GM18511 (cell line): ENCODE measurements around the gene PRMT6.
A peak's percentile ranks its signal among the peaks of the same experiment; 100 is the strongest.
"Not testable (repeated sequence)": the region's sequence is repeated elsewhere in the genome, so short reads cannot be mapped to it uniquely, and the experiment has no call there.

Source experiments
- ATAC-seq: cut with Tn5 transposase; IDR thresholded peaks from one replicate; pipeline ENCODE4 v1.9.1; 2021; ENCODE audit warnings: mild to moderate bottlenecking, moderate library complexity; ENCODE audit not compliant: unreplicated experiment

Gene PRMT6

GRCh38 chr1:107056426-107057196 lies at the start of gene PRMT6:
TSS of gene PRMT6 (plus strand) at chr1:107056674. CDS start at chr1:107056716, 42 bp downstream.
- peak; percentile 92 for ATAC-seq

DNA sequence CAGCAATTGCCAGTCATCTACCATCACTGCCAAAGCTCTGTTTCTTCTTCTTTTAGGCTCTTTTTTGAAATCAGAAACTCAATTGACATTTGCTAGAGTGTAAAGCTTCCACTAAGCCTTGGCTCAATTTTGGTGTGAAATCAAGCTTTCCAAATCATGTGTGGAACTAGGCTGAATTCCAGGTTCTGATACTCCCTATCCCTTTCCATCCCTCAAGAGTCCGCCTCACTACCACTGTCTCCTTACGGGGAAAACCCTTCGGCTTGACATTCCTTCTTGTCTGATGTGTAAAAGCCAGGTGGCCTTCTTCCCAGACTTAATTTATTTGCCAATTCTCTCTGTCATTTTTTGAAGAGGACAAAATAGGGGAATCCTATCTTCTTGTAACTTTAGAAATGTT lies 47.2 kb upstream of the PRMT6 start:
- no peak for ATAC-seq

DNA sequence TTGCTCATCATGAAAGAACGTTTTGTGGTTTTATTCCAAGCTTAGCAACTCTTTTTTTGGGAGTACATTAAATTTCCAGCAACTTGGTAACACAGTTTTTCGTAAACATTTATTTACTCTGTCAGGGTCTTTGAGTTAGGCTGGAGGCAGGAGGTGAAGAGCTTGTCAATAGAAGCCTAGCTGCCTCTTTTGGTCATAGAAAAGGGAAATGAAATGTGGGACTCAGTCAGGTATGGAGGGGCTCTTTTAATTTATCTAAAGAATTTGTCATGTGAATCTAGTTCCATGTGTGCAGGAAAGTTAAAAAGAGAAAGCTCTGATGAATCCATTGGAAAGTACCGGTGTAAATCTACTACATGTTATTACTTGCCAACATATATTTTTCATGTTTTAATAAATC lies 45.9 kb upstream of the PRMT6 start:
- peak; percentile 65 for ATAC-seq

DNA sequence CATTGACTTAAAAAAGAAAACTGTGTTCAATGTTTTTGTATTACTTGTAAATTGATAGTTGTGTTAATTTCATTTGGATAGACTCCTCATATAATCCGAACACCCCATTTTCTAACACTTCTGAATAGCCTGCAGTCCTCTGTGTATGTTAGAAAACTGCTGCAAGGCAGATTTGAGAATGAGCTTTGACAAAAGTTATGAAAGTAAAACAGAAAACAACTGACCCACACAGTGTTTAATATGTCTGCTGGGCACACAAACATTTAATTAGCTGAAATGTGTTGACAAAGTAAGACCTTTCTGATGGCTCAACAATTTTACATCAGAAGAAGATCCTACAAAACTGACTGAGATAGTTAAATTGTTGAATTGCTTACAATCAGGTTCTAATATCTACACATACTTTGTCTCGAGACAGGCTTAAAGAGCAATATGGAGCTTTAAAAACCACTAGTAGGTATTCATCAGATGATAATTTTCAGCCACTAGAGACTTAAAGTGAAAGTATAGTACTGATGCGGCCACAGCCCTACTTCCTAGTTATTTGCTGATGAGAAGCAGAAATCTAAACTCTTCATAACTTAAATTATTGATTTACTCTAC lies 40.0 kb upstream of the PRMT6 start:
- peak; percentile 90 for ATAC-seq

DNA sequence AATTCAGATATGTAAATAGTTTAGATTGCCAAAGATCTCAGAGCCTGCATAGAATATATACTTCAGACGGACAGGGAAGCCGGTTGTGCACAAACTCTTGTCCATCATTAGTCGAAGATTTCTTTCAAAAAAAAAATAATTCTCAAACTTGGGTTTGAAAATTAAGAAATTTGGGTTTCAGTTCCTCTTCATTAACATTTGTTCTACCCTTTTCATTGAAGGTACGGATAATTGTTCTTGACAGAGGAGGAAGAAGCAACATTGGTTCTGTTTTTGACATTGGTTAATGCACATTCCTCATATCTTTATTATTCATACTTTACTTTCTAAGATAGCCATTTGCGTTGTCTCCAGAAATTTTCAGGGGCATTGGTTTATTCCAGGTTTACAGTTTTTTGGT lies 38.0 kb upstream of the PRMT6 start:
- ATAC-seq = no peak

DNA sequence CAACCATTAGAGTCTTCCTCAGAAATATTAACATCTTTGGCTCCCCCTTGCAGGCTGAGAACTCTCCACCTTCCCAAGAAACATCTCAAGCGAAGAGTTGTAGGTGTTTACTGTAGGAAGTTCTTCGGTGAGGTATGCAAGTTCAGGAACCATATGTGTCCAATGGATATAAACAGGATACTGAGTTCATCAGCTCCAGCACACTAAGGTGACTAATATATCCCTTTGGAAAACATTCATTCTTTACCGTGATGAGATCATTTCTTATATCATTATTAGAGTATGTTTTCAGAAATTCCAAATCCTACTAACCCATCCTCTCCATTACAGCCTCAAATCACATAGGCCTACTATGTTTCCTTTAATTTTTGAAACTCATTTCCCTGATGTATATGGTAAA lies 37.3 kb upstream of the PRMT6 start:
- no peak for ATAC-seq

GRCh38 chr1:107038874-107039273 lies 17.6 kb upstream of the PRMT6 start:
- ATAC-seq = not testable (repeated sequence)

DNA sequence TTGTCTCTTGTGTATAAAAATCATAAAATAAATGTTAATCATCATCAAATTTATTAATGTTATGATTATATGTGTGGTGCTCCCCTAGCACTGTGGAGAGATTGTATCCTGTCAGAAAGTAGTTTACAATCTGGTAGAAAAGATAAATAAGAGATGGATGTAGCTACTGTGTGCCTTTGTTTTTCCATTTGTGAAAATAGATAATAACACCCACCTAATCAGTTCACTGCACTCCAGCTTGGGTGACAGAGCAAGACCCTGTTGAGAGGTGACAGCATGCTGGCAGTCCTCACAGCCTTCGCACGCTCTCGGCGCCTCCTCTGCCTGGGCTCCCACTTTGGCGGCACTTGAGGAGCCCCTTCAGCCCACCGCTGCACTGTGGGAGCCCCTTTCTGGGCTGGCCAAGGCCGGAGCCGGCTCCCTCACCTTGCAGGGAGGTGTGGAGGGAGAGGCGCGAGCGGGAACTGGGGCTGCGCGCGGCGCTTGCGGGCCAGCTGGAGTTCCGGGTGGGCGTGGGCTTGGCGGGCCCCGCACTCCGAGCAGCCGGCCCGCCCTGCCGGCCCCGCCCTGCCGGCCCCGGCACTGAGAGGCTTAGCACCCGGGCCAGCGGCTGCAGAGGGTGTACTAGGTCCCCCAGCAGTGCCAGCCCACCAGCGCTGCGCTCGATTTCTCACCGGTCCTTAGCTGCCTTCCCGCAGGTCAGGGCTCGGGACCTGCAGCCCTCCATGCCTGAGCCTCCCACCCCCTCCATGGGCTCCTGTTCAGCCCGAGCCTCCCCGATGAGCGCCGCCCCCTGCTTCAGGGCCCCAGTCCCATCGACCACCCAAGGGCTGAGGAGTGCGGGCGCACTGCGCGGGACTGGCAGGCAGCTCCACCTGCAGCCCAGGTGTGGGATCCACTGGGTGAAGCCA lies 11.9 kb upstream of the PRMT6 start:
- ATAC-seq = not testable (repeated sequence)

DNA sequence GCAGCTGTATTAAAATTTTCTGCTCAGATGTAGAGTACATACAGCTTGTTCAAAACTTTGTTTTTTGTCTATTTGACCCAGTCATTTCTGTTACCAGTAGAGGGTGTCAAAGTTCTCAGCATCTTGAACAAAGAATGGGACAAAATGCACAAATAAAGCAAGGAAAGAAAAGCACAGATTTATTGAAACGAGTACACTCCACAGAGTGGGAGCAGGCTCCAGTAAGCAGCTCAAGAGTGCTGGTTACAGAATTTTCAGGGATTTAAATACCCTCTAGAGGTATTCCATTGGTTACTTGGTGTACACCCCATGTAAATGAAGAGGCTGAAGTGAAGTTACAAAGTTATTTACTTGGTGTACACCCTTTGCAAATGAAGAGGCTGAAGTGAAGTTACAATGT lies 8.9 kb upstream of the PRMT6 start:
- no peak for ATAC-seq

DNA sequence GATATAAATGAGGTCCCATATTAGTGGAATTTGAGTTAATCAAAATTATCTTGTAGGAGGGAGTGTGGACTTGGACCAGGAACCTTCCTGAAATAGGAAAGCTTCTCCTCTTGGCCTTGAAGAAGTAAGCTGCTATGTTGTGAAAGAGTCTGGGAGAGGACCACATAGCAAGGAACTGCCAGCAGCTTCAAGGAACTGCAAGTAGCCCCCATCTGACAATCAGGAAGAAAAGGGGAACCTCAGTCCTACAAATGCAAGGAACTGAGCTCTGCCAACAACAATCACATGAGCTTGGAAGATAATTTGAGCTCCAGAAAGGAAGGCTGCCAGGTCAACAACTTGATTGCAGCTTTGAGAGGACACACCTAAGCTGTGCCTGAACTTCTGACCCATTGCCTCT lies 8.2 kb upstream of the PRMT6 start:
- no peak for ATAC-seq

DNA sequence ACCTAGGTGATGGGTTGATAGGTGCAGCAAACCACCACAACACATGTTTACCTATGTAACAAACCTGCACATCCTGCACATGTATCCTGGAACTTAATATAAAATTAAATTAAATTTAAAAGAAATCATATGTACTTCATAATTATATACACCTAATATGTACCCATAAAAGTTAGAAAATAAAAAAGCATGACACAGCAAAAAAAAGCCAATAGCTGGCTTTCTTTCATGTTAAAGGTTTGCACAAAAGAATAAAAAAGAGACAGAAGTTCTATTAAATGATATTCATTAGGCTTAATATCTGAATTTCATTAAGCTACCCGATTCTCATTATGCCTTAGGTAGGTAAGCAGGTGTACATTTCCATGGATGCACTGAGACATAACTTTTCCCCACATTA lies 5.2 kb upstream of the PRMT6 start:
- no peak for ATAC-seq

GRCh38 chr1:107055919-107056425 lies 502 bp upstream of the PRMT6 start:
- ATAC-seq = not testable (repeated sequence)

DNA sequence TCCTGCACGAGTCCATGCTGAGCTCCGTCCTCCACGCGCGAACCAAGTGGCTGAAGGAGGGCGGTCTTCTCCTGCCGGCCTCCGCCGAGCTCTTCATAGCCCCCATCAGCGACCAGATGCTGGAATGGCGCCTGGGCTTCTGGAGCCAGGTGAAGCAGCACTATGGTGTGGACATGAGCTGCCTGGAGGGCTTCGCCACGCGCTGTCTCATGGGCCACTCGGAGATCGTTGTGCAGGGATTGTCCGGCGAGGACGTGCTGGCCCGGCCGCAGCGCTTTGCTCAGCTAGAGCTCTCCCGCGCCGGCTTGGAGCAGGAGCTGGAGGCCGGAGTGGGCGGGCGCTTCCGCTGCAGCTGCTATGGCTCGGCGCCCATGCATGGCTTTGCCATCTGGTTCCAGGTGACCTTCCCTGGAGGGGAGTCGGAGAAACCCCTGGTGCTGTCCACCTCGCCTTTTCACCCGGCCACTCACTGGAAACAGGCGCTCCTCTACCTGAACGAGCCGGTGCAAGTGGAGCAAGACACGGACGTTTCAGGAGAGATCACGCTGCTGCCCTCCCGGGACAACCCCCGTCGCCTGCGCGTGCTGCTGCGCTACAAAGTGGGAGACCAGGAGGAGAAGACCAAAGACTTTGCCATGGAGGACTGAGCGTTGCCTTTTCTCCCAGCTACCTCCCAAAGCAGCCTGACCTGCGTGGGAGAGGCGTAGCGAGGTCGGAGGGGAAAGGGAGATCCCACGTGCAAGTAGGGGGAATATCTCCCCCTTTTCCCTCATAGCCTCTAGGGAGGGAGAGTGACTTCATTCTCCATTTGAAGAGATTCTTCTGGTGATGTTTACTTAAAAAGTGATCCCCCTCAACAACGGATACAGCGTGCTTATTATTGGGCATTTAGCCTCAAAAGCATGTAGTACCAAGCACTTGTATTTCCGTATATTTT lies 991 bp downstream of the PRMT6 start:
- peak; percentile 69 for ATAC-seq

- ATAC-seq = no peak
These were observed 2.0 kb downstream of the PRMT6 start for GRCh38 chr1:107058245-107059032.

DNA sequence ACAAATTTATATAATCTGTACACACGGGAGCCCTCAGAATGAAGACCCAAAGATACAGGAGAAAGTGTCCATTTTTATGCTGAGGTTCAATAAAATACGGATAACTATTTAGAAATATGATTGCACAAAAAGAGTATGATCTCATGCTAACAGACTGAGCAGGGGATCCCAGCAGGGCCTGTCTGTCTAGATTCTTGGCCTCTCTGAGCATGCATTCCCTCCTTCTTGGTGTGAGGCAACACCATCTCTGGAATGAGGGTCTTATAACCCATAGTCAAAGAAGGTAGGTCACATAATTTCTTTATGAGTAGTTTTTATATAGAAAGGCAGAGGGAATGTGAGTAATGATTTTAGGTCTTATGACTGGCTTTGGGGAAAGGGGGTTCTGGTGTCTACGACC lies 5.4 kb downstream of the PRMT6 start:
- no peak for ATAC-seq

GRCh38 chr1:107073493-107073892 lies 17.0 kb downstream of the PRMT6 start:
- no peak for ATAC-seq

- no peak for ATAC-seq
These were observed 20.4 kb downstream of the PRMT6 start for GRCh38 chr1:107076841-107077240.

DNA sequence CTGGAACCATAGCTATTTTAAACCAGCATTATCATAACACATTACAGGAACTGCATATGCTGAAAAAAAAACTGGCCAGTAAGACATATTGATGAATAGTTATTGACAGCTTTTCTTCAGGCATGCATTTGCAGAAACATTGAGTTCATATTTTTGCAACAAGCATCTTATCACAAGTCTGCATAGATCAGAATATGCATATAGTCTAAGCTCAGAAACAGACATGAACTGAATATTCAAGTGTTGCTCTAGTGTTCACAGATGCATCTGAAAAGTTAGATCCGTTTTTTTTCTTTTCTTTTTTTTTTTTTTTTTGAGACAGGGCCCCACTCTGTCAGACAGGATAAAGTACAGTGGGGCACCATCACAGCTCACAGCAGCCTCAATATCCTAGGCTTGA lies 22.8 kb downstream of the PRMT6 start:
- ATAC-seq = no peak

- no peak for ATAC-seq
These were observed 24.6 kb downstream of the PRMT6 start for GRCh38 chr1:107081102-107081501.
